Subcutaneous abdominal adipose tissue (tissue), 5 donors: ENCODE data around the gene LRP1-AS.
"Not testable (repeated sequence)": the region's sequence is repeated elsewhere in the genome, so short reads cannot be mapped to it uniquely, and the experiment has no call there.

Experiments used
- H3K27ac ChIP-seq: one replicate; pipeline ENCODE4 v1.7.0; 2013; ENCODE audit warnings: low read depth, mild to moderate bottlenecking, inconsistent platforms, low read length, moderate library complexity
- H3K27me3 ChIP-seq, 5 donors: one replicate each; pipeline ENCODE4 v1.7.0; 2013; ENCODE audit warnings: low read length in 5 of 5, inconsistent platforms in 1 of 5; ENCODE audit not compliant: control insufficient read depth in 5 of 5, insufficient read depth in 4 of 5
- H3K36me3 ChIP-seq, 5 donors: one replicate each; pipeline ENCODE4 v1.7.0; 2013; ENCODE audit warnings: low read length in 5 of 5; ENCODE audit not compliant: control insufficient read depth in 5 of 5, insufficient read depth in 5 of 5
- H3K4me1 ChIP-seq, 5 donors: one replicate each; pipeline ENCODE4 v1.7.0; 2013; ENCODE audit warnings: low read length in 5 of 5, mild to moderate bottlenecking in 3 of 5, moderate library complexity in 1 of 5; ENCODE audit not compliant: control insufficient read depth in 5 of 5, insufficient read depth in 5 of 5
- H3K4me3 ChIP-seq, 5 donors: one replicate each; pipeline ENCODE4 v1.7.0; 2013; ENCODE audit warnings: low read length in 5 of 5, low read depth in 1 of 5
- H3K9ac ChIP-seq, 5 donors: one replicate each; pipeline ENCODE4 v1.7.0; 2013; ENCODE audit warnings: low read length in 5 of 5, mild to moderate bottlenecking in 4 of 5, moderate library complexity in 3 of 5
- H3K9me3 ChIP-seq, 5 donors: one replicate each; pipeline ENCODE4 v1.7.0; 2013; ENCODE audit warnings: low read length in 5 of 5; ENCODE audit not compliant: control insufficient read depth in 5 of 5
- donor health status: healthy.
- donor health status: healthy.
- donor health status: healthy.
- donor health status: healthy.
- donor health status: healthy.

The LRP1-AS gene

DNA sequence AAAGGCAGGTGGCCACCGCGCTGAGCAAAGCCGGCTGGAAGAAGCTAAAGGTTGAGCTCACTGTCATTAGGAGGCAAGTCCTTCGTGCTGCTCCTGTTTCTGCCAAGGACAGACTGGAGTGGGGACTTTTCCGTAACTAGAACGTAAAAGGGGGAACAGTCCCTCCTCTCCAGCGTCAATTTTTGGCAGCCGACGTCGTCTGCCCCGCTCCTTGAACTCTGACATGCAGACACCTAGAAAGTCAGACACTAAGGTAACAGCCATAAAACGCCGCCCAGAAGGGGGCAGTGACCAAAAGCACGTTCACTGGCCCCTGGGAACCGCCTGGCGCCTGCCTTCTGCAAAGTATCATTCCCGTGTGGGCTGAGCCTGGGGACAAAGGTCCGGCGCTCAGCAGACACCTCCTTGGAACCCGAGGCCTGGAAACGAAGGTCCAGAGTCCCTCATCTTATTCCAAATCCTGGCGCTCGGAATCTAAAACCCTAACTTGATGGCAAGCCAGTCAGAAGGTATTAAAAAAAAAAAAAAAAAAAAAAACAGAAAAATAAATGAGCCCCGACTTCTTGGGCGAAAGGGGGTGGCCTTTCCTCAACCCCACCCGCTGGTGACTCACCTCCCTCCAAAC lies 20.2 kb downstream of the LRP1-AS start:
- Histone ChIP-seq H3K36me3 (peaks cover 0 to 3% (median 0%) of the 10 kb centered on the region in 5 donors), H3K27ac (peak overlapping the region; percentile 99), H3K27me3 (no peaks in the 10 kb centered on the region), H3K9me3 (no peaks in the 10 kb centered on the region), H3K9ac (peak overlapping the region; percentile 26 to 93 (median 56)), H3K4me1 (peaks cover 15 to 52% (median 38%) of the 10 kb centered on the region in 5 donors), H3K4me3 (peak overlapping the region; percentile 64 to 89 (median 77))

DNA sequence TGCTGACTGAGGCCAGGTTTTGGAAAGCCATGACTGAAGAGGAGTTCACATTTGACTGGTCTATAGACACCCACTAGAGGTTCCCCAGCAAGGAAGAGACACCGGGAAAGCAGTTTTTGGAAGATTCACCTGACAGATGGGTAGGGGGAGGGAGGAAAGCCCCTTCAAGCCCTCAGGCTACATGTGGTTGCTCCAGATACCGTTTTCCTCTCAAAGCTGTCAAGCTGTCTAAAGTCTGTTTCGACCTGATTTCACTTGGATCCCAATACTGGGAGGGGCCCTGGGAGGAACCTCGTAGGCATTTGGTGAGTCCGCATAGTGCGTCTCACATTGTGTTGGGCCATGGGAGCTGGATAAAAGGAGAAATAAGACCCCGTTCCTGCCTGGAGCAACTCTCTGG lies 20.9 kb downstream of the LRP1-AS start:
- Histone ChIP-seq H3K9ac (peak overlapping the region in 4 of 5 donors; percentile 13 to 93 (median 59)), H3K9me3 (no peaks in the 10 kb centered on the region), H3K4me1 (peaks cover 9 to 45% (median 31%) of the 10 kb centered on the region in 5 donors), H3K27ac (peak overlapping the region; percentile 99), H3K4me3 (peak overlapping the region; percentile 64 to 89 (median 77)), H3K27me3 (no peaks in the 10 kb centered on the region), H3K36me3 (no peaks in the 10 kb centered on the region)

GRCh38 chr12:57126061-57126460 lies 21.4 kb downstream of the LRP1-AS start:
- H3K36me3 ChIP-seq = no peaks in the 10 kb centered on the region
- no peaks in the 10 kb centered on the region for H3K9me3 ChIP-seq
- H3K27ac ChIP-seq = no peak overlapping the region
- no peak overlapping the region for H3K4me3 ChIP-seq
- H3K4me1 ChIP-seq = peaks cover 7 to 40% (median 26%) of the 10 kb centered on the region in 5 donors
- no peaks in the 10 kb centered on the region for H3K27me3 ChIP-seq
- H3K9ac ChIP-seq = no peak overlapping the region

- Histone ChIP-seq H3K27ac (peak overlapping the region; percentile 21), H3K9me3 (no peaks in the 10 kb centered on the region), H3K4me1 (peaks cover 2 to 24% (median 12%) of the 10 kb centered on the region in 5 donors), H3K9ac (peak overlapping the region in 1 of 5 donors; percentile 2), H3K27me3 (no peaks in the 10 kb centered on the region), H3K4me3 (no peak overlapping the region), H3K36me3 (no peaks in the 10 kb centered on the region)
Measured at GRCh38 chr12:57124261-57124877, 23.1 kb downstream of the LRP1-AS start.

- no peak overlapping the region for H3K9ac ChIP-seq
- no peaks in the 10 kb centered on the region for H3K27me3 ChIP-seq
- H3K4me1 ChIP-seq = peaks cover 2 to 24% (median 15%) of the 10 kb centered on the region in 5 donors
- no peaks in the 10 kb centered on the region for H3K9me3 ChIP-seq
- H3K27ac ChIP-seq = no peak overlapping the region
- H3K4me3 ChIP-seq = no peak overlapping the region
- no peaks in the 10 kb centered on the region for H3K36me3 ChIP-seq
Measured at GRCh38 chr12:57123813-57124212, 23.6 kb downstream of the LRP1-AS start.

DNA sequence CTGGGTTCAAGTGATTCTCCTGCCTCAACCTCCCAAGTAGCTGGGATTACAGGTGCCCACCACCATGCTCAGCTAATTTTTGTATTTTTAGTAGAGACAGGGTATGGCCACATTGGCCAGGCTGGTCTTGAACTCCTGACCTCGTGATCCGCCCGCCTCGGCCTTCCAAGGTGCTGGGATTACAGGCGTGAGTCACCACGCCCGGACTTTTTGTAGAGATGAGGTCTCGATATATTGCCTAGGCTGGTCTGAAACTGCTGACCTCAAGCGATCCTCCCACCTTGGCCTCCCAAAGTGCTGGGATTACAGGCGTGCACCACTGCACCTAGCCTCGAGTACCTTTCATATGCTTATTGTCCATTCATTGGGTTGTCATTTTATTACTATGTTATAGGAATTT lies 26.7 kb downstream of the LRP1-AS start:
- not testable (repeated sequence) for H3K4me3 ChIP-seq, H3K27me3 ChIP-seq, H3K27ac ChIP-seq, H3K9ac ChIP-seq, H3K36me3 ChIP-seq, H3K9me3 ChIP-seq
- H3K4me1 ChIP-seq = peaks cover 0 to 12% (median 2%) of the 10 kb centered on the region in 5 donors

- Histone ChIP-seq H3K27me3 (no peaks in the 10 kb centered on the region), H3K4me1 (peaks cover 0 to 12% (median 2%) of the 10 kb centered on the region in 5 donors), H3K36me3 (no peaks in the 10 kb centered on the region), H3K9ac (no peak overlapping the region), H3K9me3 (no peaks in the 10 kb centered on the region), H3K4me3 (no peak overlapping the region), H3K27ac (no peak overlapping the region)
Measured at GRCh38 chr12:57119294-57120085, 27.9 kb downstream of the LRP1-AS start.

DNA sequence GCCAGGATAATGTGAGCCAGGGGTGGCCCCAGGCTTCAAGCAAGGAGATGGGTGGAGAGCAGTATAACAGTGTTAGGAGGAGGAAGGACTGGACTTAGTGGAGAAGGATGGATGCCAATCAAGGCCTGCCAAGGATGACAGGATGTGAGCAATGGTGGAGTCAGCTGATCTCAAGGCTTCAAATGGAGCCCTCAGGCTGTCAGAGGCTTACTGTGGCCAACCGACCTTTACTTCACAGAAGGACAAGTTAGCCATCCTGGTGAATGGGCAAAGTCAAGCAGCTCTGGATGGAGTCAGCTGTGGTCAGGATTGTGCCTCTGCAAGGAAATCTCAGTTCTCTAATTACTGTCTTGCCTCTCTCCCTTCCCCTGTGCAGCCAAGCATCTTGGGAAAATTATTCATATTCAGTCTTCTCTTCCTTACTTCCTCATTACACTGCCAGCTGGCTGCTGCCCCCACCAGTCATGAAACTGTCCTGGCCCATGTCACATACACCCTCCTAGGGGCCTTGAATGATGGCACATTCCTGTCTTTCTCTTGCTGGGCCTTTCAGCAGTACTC lies 28.6 kb downstream of the LRP1-AS start:
- H3K36me3 ChIP-seq = no peaks in the 10 kb centered on the region
- no peak overlapping the region for H3K27ac ChIP-seq
- no peaks in the 10 kb centered on the region for H3K27me3 ChIP-seq

DNA sequence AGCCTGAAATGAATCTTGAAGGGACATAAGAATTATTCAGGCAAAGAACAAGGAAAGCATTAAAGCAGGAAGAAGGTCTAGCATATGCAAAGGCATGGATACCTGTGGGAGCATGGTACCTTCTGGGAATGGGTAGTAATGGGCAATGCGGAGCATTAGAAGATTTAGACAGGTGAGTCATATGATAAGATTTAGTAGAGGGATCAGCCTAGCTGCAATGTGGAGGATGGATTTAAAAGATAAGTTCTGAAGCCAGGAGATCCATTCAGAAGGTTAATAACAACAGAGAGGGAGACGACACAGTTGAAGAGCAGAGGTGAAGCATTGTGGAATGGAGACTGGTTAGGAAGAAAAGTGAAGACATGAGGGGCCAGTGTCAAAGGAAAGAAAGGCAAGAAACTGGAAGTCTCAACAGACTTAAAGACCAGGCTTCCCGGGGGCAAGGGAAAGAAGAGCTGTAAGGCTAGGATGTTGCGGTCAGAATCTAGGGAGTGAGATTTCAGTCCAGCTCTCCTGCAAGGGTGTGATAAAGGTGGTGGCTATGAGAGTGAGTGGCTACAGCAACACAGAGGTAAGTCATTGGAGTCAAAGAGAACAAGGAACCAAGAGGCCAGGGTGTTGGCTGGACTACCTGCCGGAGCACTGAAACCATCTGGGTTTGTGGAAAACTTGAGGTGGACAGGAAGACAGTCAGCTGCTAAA lies 30.7 kb downstream of the LRP1-AS start:
- Histone ChIP-seq H3K36me3 (no peaks in the 10 kb centered on the region), H3K27me3 (no peaks in the 10 kb centered on the region), H3K4me1 (peaks cover 5 to 22% (median 10%) of the 10 kb centered on the region in 5 donors), H3K9me3 (no peaks in the 10 kb centered on the region), H3K27ac (no peak overlapping the region), H3K4me3 (no peak overlapping the region), H3K9ac (no peak overlapping the region)

More for the DNA sequence above, 28.6 kb downstream of the LRP1-AS start:
- H3K9ac ChIP-seq = no peak overlapping the region
- H3K4me1 ChIP-seq = peaks cover 0 to 12% (median 2%) of the 10 kb centered on the region in 5 donors
- H3K9me3 ChIP-seq = no peaks in the 10 kb centered on the region
- H3K4me3 ChIP-seq = no peak overlapping the region
